C4-2B (cell line): ENCODE data around the gene SRSF11.

Experiments
- CTCF ChIP-seq: fragments of 450-650 bp; conservative IDR thresholded peaks from 2 replicates; pipeline ENCODE4 v1.5.1; 2017; ENCODE audit warnings: mild to moderate bottlenecking
- ZFX ChIP-seq: fragments of 450-650 bp; IDR thresholded peaks from 2 replicates; pipeline ENCODE4 v1.6.1; 2017

- TF ChIP-seq CTCF (no peak), ZFX (no peak)
Measured at GRCh38 chr1:70293186-70293843, 72.1 kb downstream of the SRSF11 start.
